Stimulated activated CD4-positive, alpha-beta T cell treated with anti-CD3 and anti-CD28 coated beads, Interleukin-2, amount 100 ng/mL, for 4 hours (primary cell): ENCODE measurements around the gene EME2.
A peak's percentile ranks its signal among the peaks of the same experiment; 100 is the strongest.
"Not testable (repeated sequence)": the region's sequence is repeated elsewhere in the genome, so short reads cannot be mapped to it uniquely, and the experiment has no call there.

Experiments used
- DNase-seq: peaks from one replicate; pipeline ENCODE4 v3.0.0-alpha.2; 2020; ENCODE audit warnings: low read depth

The EME2 gene

GRCh38 chr16:1772362-1772907 is at the start of gene EME2:
EME2 (plus strand) TSS chr16:1772810; CDS start chr16:1773228, 418 bp downstream.
- no peak for DNase-seq

DNA sequence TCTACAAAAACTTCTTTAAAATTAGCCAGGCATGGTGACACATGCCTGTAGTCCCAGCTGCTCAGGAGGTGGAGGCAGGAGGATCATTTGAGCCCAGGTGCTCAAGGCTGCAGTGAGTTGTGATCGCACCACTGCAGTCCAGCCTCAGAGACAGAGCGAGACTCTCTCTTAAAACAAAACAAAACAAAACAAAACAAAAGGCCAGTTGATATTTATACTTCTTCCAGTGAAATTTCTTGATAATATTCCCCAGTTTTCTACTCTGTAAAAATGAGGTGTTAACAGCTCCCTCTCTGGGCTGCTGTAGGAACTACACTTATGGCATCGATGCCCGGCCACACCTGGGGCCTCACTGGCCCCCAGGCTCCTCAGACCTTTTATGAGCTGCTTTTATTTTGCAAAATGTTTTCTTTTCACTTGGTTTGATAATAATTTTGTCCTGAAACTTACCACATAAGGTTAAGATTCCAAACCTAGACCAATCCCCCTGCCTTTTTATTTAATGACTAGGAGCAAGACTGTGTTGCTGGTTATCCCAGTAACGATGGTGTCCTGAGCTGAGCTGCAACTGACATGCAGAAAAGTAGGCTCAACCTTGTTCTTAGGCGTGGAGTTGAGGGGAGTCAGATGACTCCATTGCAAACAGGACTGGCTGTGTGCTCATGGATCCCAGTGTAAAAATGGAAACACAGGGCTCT is 49.0 kb upstream of the EME2 start:
- DNase-seq, result peak; percentile 7

- DNase-seq, result no peak
Observed at GRCh38 chr16:1724491-1724890, 48.1 kb upstream of the EME2 start.

GRCh38 chr16:1726661-1727502 is 45.7 kb upstream of the EME2 start:
- DNase-seq, result no peak

- DNase-seq, result no peak
Observed at GRCh38 chr16:1727651-1728624, 44.7 kb upstream of the EME2 start.

DNA sequence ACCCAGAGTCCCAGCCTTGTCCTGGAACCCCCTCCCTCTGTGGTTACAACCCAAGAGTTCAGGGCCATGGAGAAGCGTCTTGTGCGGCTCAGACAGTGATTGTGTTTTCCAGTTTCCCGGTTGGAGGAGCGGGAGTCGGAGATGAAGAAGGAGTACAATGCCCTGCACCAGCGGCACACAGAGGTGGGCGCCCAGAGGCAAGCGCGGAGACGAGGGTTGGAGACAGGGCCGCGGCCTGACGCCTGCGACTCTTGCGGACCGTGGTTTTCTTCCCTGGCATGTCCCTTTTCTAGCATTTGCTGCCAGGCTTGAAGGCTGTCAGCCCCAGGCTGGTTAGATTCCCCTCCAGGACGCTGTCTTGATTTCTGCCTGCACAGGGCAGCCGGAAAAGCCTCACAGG is 43.6 kb upstream of the EME2 start:
- DNase-seq, result no peak

- DNase-seq, result no peak
Observed at GRCh38 chr16:1729445-1729844, 43.2 kb upstream of the EME2 start.

DNA sequence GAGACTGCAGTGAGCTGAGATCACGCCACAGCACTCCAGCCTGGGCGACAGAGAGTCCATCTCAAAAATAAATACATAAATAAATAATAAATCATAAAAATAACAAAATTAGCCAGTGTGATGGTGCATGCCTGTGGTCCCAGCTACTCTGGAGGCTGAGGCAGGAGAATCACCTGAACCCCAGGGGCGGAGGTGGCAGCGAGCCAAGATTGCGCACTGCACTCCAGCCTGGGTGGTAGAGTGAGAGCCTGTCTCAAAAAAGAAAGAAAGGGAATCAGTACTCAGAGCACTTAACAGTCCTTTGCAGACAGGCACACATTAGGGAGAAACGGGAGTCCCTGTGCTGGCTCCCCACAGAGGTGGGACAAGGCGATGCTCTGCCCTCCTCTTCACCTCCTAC is 41.5 kb upstream of the EME2 start:
- no peak for DNase-seq

- no peak for DNase-seq
Observed at GRCh38 chr16:1731603-1732002, 41.0 kb upstream of the EME2 start.

GRCh38 chr16:1732071-1732470 is 40.5 kb upstream of the EME2 start:
- DNase-seq, result no peak

DNA sequence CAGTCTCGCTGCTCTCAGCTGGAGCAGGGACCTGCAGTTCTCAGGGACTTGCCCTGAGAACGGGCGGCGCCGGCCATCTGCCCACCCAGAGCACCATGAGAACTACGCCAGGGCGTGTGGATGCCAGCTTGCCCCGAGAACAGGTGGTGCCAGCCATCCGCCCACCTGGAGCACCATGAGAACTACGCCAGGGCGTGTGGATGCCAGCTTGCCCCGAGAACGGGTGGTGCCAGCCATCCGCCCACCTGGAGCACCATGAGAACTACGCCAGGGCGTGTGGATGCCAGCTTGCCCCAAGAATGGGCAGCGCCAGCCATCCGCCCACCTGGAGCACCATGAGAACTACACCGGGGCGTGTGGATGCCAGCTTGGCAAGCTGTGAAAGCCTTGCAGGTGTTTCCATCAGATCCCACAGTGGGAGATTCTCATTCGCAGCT is 40.0 kb upstream of the EME2 start:
- DNase-seq, result not testable (repeated sequence)

DNA sequence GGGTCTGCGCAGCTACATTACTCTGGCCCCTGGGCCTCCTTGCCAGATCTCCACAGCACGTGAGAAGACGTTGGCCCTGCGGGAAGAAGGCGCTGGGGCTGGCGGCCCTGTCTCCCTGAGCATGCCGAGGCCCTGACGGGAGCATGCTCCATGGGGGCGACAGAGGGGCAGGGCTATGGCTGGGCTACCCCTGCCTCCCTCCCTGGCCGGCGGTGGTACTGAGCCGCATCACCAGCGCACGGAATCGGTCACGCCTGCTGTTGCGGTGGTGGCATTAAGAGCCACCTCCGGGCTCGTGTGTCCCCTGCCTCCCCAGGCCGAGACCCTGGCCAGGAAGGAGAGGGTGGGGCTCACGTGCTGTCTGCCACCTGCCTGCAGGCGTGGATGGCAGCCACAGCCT is 38.5 kb upstream of the EME2 start:
- no peak for DNase-seq

GRCh38 chr16:1734816-1735215 is 37.8 kb upstream of the EME2 start:
- DNase-seq, result no peak

DNA sequence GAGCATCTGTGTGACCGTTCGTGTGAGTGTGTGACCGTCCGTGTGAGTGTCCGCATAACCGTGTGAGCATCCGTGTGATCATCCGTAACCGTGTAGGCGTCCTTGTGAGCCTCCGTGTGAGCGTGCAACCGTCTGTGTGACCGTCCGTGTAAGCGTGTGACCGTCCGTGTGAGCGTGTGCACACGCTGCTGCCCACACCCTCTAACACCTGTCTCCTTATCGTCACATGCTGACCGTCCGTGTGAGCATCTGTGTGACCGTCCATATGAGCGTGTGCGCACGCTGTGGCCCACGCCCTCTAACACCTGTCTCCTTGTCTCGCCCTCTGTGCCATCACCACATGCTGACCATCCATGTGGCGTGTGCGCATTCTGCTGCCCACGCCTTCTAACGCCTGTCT is 32.4 kb upstream of the EME2 start:
- no peak for DNase-seq

- DNase-seq, result no peak
Observed at GRCh38 chr16:1740781-1741490, 31.7 kb upstream of the EME2 start.

DNA sequence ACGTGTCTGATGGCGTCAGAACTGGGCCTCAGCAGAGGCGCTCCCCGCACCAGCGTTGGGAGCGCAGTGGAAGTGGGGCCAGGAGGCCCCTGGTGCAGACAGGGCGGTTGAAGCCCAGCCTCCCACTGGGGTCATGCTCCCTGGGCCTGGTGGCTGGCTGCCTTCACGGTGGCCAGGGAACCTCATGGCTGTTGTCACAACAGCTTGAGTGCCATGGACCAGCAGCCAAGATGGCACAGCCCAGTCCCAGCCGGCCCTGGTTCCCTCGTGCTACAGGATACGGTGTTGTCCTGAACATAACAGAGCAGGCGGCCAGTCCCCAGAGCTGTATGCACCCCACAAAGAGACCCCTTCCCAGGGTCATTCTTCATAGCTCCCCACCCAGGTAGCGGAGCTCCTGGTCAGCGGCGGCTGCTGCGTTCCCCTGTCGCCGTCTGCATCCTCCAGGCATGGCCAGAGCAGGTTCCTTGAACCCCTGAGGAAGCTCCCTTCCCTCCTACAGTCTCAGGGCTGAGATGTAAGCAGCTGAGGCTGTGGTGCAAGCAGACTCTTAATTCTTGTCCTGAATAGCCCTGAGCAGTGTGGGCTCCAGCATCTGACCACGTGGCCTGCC is 31.0 kb upstream of the EME2 start:
- DNase-seq, result no peak

DNA sequence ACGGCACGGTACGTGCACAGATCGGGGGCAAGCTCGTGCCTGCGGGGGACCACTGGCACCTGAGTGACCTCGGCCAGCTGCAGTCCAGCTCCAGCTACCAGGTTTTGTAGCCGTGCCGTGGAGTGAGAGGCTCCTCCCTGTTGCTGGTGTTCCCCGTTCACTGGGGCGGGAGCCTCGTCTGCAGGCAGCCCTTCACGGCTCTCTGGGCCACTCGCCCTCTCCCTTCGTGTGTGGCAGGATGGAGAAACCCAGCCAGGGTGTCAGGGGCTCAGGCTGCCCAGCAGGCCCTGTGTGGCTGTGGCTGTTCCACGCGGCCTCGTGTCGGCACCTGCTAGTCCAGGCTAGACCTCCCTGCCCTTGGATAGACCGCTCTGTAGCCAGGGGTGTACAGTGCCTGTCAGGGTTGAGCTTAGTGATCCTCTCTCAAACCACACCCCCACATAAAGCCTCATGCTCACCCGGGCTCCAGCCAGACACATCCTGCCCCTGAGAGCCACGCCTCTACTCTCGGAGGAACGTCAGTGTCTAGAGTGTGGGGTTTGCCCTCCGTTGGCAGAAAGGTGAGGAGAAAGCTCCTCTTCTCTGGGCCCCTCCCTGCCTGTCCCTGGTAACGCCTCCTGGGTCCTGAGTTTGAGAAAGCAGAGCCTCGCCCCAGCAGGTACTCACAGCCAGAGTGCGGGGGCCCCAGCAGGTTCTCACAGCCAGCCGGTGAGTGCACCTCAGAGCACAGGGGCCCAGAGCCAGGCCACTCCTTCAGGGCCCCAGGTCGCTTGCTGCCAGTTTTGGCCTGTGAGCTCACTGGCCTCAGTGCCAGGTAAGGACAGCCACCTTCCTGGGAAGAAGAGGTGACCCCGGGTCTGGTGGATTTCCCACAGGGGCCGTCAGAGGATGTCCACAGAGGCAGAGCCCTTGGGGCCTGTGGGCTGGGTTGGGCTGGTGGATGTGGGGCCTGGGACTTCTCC is 29.0 kb upstream of the EME2 start:
- DNase-seq, result no peak

- no peak for DNase-seq
Observed at GRCh38 chr16:1744338-1744840, 28.2 kb upstream of the EME2 start.

GRCh38 chr16:1745181-1745899 is 27.3 kb upstream of the EME2 start:
- DNase-seq, result no peak
